Endothelial cell of umbilical vein (primary cell): ENCODE results near the gene NUDT5. TPM values are rescaled to one million over a fixed set of nuclear protein-coding genes. Genes with fewer than 3 reads are reported as not detected.

Experiments used
- BruUV-seq: library from RNA; stranded (reverse); fragments of 400-500 nt; replicated peaks from 2 replicates; lab custom pipeline; 2021; lab: Mats Ljungman, UMichigan
- CTCF ChIA-PET: fragments of 300-600, 350-600 bp; sonication (Branson Sonifier 250); formaldehyde crosslinking; loops from one replicate; lab custom pipeline; 2021; ENCODE audit warnings: antibody characterized with exemption, inconsistent platforms; lab: Charles Lee
- POLR2A ChIA-PET: fragments of 300-600, 350-600 bp; sonication (Branson Sonifier 250); formaldehyde crosslinking; loops from one replicate; lab custom pipeline; 2021; ENCODE audit warnings: antibody characterized with exemption, inconsistent platforms; lab: Charles Lee
- DNase-seq: peaks from one replicate; pipeline ENCODE4 v3.0.0-alpha.2; 2011; ENCODE audit warnings: low read depth, low spot score
- FAIRE-seq: peaks from 2 replicates; lab custom pipeline; 2011; peaks lifted over from hg19 to GRCh38; lab: Jason Lieb, UNC
- H2AFZ ChIP-seq: 2 replicates; pipeline ENCODE4 v1.6.0; 2012; ENCODE audit warnings: low read depth, low read length, control low read depth, inconsistent platforms
- H3K27ac ChIP-seq: 2 replicates; pipeline ENCODE4 v1.5.1; 2011; ENCODE audit warnings: low read depth, mild to moderate bottlenecking, control low read depth, low read length, moderate library complexity; ENCODE audit not compliant: insufficient read depth
- H3K27me3 ChIP-seq, 2 experiments: 2 replicates each; pipeline versions ENCODE4 v1.6.0 to v1.6.1; 2011; ENCODE audit warnings: low read length in 2 of 2, mixed read lengths in 1 of 2; ENCODE audit not compliant: control insufficient read depth in 2 of 2, insufficient read depth in 2 of 2
- H3K36me3 ChIP-seq, 2 experiments: 2 replicates in 1 of 2; 3 replicates in 1 of 2; pipeline ENCODE4 v1.5.1; 2011; ENCODE audit warnings: low read length in 2 of 2, mild to moderate bottlenecking in 1 of 2, moderate library complexity in 1 of 2; ENCODE audit not compliant: control insufficient read depth in 2 of 2, insufficient read depth in 2 of 2; ENCODE audit errors: extremely low read depth in 1 of 2
- H3K4me1 ChIP-seq: 3 replicates; pipeline ENCODE4 v1.5.1; 2011; ENCODE audit warnings: mild to moderate bottlenecking, low read length; ENCODE audit not compliant: control insufficient read depth, insufficient read depth; ENCODE audit errors: extremely low read depth
- H3K4me2 ChIP-seq: 2 replicates; pipeline ENCODE4 v1.6.1; 2011; ENCODE audit warnings: low read length, control low read depth, mixed read lengths; ENCODE audit not compliant: insufficient read depth
- H3K4me3 ChIP-seq, 3 experiments: fragments of 200-600 bp in 1 of 3; sonication (generic), shearing (Covaris generic) in 1 of 3; replicated peaks in 1 of 3; 2 replicates each; pipeline ENCODE4 v1.5.1; 2011 to 2016; ENCODE audit warnings: control low read depth in 3 of 3, low read length in 3 of 3, mild to moderate bottlenecking in 2 of 3, inconsistent platforms in 1 of 3, low read depth in 1 of 3, moderate library complexity in 1 of 3; ENCODE audit not compliant: insufficient read depth in 1 of 3
- H3K79me2 ChIP-seq: 2 replicates; pipeline ENCODE4 v1.6.0; 2012; ENCODE audit warnings: low read length, inconsistent platforms; ENCODE audit not compliant: control insufficient read depth, insufficient read depth
- H3K9ac ChIP-seq: replicated peaks from 2 replicates; pipeline ENCODE3; 2011; ENCODE audit warnings: low read length, control low read depth; ENCODE audit not compliant: insufficient read depth; ENCODE audit errors: extremely low read depth
- H3K9me1 ChIP-seq: replicated peaks from 3 replicates; pipeline ENCODE4 v1.6.0; 2011; ENCODE audit warnings: mild to moderate bottlenecking, low read length; ENCODE audit not compliant: control insufficient read depth, insufficient read depth; ENCODE audit errors: extremely low read depth
- H3K9me3 ChIP-seq: replicated peaks from 2 replicates; pipeline ENCODE4 v1.5.1; 2012; ENCODE audit warnings: low read length, inconsistent platforms; ENCODE audit not compliant: control insufficient read depth, insufficient read depth
- H4K20me1 ChIP-seq: replicated peaks from 2 replicates; pipeline ENCODE3; 2011; ENCODE audit warnings: mild to moderate bottlenecking, low read length; ENCODE audit not compliant: control insufficient read depth, insufficient read depth; ENCODE audit errors: extremely low read depth
- EZH2 ChIP-seq: IDR thresholded peaks from 2 replicates; pipeline ENCODE4 v1.6.1; 2012; ENCODE audit warnings: borderline replicate concordance, low read depth, mild to moderate bottlenecking, moderate library complexity, low read length, inconsistent platforms; ENCODE audit not compliant: severe bottlenecking
- FOS ChIP-seq: IDR thresholded peaks from 2 replicates; pipeline ENCODE4 v1.6.1; 2011; ENCODE audit warnings: mild to moderate bottlenecking, low read length, moderate library complexity, borderline replicate concordance; ENCODE audit not compliant: insufficient read depth
- GATA2 ChIP-seq: IDR thresholded peaks from 2 replicates; pipeline ENCODE4 v1.7.0; 2011; ENCODE audit warnings: low read depth, mild to moderate bottlenecking, moderate library complexity, mixed read lengths, low read length; ENCODE audit not compliant: insufficient read length, insufficient read depth
- JUN ChIP-seq: IDR thresholded peaks from 2 replicates; pipeline ENCODE4 v1.6.1; 2011; ENCODE audit warnings: borderline replicate concordance, low read depth; ENCODE audit not compliant: insufficient read length, insufficient read depth
- MYC ChIP-seq: IDR thresholded peaks from one replicate; pipeline ENCODE4 v1.6.1; 2011; ENCODE audit warnings: mild to moderate bottlenecking, low read depth, low read length
- POLR2A ChIP-seq: IDR thresholded peaks from 2 replicates; pipeline ENCODE4 v1.6.1; 2012; ENCODE audit warnings: low read depth, mild to moderate bottlenecking, control low read depth, low read length
- POLR2AphosphoS5 ChIP-seq: IDR thresholded peaks from 2 replicates; pipeline ENCODE4 v1.6.1; 2012; ENCODE audit warnings: low read depth, mild to moderate bottlenecking, control low read depth, low read length, moderate library complexity; ENCODE audit not compliant: insufficient read depth
- dilution Hi-C: fragments of 300-500 bp; cut with MboI; formaldehyde crosslinking; loops from one replicate; pipeline ENCODE4 v1.15.0; 2019; ENCODE audit warnings: low sequenced_read_pairs; ENCODE audit not compliant: extremely low pct_ligation_motif_present
- intact Hi-C: fragments of 100-400 bp; cut with micrococcal nuclease; formaldehyde crosslinking; loops from one replicate; pipeline ENCODE4 v1.10.0; 2022
- polyA plus RNA-seq, 4 experiments: library from polyadenylated mRNA; depleted of rRNA in 3 of 4; stranded (reverse) in 3 of 4; unstranded in 1 of 4; fragments of >200 nt; gene quantifications; 2 replicates each; pipeline versions ENCODE4 v1.2.1 to v1.2.3, GENCODE V29; 2011 to 2012; ENCODE audit warnings: missing spikeins in 1 of 4
- total RNA-seq: library from RNA; stranded (reverse); gene quantifications from 2 replicates; pipeline ENCODE4 v1.2.3, GENCODE V29; 2021
- TF ChIP-seq, protein P1 (sequence below), 2 donors: IDR thresholded peaks; 1 replicate in 1 of 2; 2 replicates in 1 of 2; pipeline ENCODE4 v1.5.1; 2011; ENCODE audit warnings: low read length in 2 of 2, mild to moderate bottlenecking in 2 of 2, moderate library complexity in 2 of 2, control low read depth in 1 of 2, inconsistent platforms in 1 of 2, low read depth in 1 of 2; ENCODE audit not compliant: insufficient read depth in 1 of 2; ENCODE audit errors: extremely low read depth in 1 of 2
- TF ChIP-seq, protein P2 (sequence below): IDR thresholded peaks from 2 replicates; pipeline ENCODE4 v1.6.1; 2011; ENCODE audit not compliant: insufficient read depth, insufficient read length

Gene NUDT5
- total and polyA plus RNA-seq, 2 donors (not counting 3 experiments of a cell fraction or from before 2014, with no cell fraction given), result 81.8 to 87.8 TPM

DNA sequence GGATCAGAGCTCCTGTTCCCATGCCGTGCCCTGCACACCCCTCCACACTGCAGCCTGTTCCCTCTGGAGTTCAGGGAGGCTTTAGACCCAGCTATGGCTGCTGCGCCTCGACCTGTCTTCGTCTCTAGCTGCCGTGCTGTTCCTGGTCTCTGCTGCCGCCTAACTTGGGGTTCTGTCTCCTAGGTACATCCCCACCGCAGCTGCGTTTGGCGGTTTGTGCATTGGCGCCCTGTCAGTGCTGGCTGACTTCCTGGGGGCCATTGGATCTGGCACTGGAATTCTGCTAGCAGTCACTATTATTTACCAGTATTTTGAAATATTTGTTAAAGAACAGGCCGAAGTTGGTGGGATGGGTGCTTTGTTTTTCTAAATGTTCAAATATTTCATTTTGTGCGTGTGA is 31.6 kb downstream of the NUDT5 start:
- Histone ChIP-seq H3K9me3 (no peaks in the 10 kb centered on the region), H3K4me2 (no peak overlapping the region), H3K79me2 (no peaks in the 10 kb centered on the region), H3K4me1 (no peaks in the 10 kb centered on the region), H3K27me3 (no peaks in the 10 kb centered on the region), H2AFZ (no peak overlapping the region), H3K27ac (no peak overlapping the region), H4K20me1 (no peaks in the 10 kb centered on the region), H3K9me1 (no peaks in the 10 kb centered on the region), H3K9ac (no peak overlapping the region), H3K4me3 (no peak overlapping the region), H3K36me3 (peaks cover 13 to 15% of the 10 kb centered on the region in 2 experiments)
- DNase-seq (no peak), FAIRE-seq (no peak)
- ChIA-PET CTCF (no interaction called here), POLR2A (no interaction called here)
- no TSS peak for BruUV-seq
- intact Hi-C loops (no loop called here), dilution Hi-C loops (no loop called here)
- no peak for TF ChIP-seq POLR2A

DNA sequence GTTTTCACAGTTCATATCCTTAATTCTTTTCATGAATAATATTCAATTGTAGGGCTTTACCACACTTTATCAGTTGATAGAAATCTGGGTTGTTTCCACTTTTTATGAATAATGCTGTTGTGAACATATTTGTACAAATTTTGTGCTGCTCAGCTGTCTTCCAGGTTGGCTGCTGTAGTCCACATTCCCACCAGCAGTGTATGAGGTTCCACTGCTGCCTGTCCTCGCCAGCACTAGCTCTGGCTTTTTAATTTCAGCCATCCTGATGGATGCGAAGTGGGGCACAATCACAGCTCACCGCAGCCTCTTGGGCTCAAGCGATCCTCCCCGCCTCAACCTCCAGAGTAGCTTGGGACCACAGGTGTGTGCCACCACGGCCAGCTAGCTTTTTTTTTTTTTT is 32.8 kb downstream of the NUDT5 start:
- Histone ChIP-seq H4K20me1 (no peaks in the 10 kb centered on the region), H3K27me3 (no peaks in the 10 kb centered on the region), H3K4me3 (no peak overlapping the region), H3K4me2 (no peak overlapping the region), H3K9ac (no peak overlapping the region), H3K79me2 (no peaks in the 10 kb centered on the region), H3K27ac (no peak overlapping the region), H3K9me3 (no peaks in the 10 kb centered on the region), H3K36me3 (peaks cover 15 to 17% of the 10 kb centered on the region in 2 experiments), H3K9me1 (no peaks in the 10 kb centered on the region), H2AFZ (no peak overlapping the region), H3K4me1 (no peaks in the 10 kb centered on the region)
- ChIA-PET CTCF (interaction anchor here (0.7 to 1.4 kb wide), 2 partner anchors 9 to 682 kb away, joined by 3 to 6 read pairs; no protein-coding TSS in a partner anchor), POLR2A (no interaction called here)
- dilution Hi-C loops, result no loop called here
- FAIRE-seq (no peak), DNase-seq (no peak)
- BruUV-seq, result no TSS peak
- intact Hi-C loops, result no loop called here
- TF ChIP-seq EZH2, result no peak
- no peak for TF ChIP-seq JUN
- no peak for TF ChIP-seq MYC
- TF ChIP-seq GATA2, result no peak
- TF ChIP-seq FOS, result no peak
- TF ChIP-seq POLR2A, result no peak
- TF ChIP-seq, protein P1, sequence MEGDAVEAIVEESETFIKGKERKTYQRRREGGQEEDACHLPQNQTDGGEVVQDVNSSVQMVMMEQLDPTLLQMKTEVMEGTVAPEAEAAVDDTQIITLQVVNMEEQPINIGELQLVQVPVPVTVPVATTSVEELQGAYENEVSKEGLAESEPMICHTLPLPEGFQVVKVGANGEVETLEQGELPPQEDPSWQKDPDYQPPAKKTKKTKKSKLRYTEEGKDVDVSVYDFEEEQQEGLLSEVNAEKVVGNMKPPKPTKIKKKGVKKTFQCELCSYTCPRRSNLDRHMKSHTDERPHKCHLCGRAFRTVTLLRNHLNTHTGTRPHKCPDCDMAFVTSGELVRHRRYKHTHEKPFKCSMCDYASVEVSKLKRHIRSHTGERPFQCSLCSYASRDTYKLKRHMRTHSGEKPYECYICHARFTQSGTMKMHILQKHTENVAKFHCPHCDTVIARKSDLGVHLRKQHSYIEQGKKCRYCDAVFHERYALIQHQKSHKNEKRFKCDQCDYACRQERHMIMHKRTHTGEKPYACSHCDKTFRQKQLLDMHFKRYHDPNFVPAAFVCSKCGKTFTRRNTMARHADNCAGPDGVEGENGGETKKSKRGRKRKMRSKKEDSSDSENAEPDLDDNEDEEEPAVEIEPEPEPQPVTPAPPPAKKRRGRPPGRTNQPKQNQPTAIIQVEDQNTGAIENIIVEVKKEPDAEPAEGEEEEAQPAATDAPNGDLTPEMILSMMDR (IDR thresholded peaks at IDR 0.05; ENCODE audit: extremely low read depth in 1 of 2, insufficient read depth in 1 of 2, low read depth in 1 of 2, low read length in 2 of 2), result no peak
- TF ChIP-seq, protein P2, sequence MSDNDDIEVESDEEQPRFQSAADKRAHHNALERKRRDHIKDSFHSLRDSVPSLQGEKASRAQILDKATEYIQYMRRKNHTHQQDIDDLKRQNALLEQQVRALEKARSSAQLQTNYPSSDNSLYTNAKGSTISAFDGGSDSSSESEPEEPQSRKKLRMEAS, result no peak
- no peak for TF ChIP-seq POLR2AphosphoS5
